Measurements from ENCODE around the gene CYP4Z1.
"Not testable (repeated sequence)": the region's sequence is repeated elsewhere in the genome, so short reads cannot be mapped to it uniquely, and the experiment has no call there.

Gene CYP4Z1

GRCh38 chr1:47067097-47067594 lies at the start of gene CYP4Z1:
Gene CYP4Z1 (plus strand): TSS chr1:47067231. CDS start chr1:47067491, 260 bp downstream.
- no peak for DNase-seq

GRCh38 chr1:47021070-47021469 lies 46.0 kb upstream of the CYP4Z1 start:
- DNase-seq, result no peak

DNA sequence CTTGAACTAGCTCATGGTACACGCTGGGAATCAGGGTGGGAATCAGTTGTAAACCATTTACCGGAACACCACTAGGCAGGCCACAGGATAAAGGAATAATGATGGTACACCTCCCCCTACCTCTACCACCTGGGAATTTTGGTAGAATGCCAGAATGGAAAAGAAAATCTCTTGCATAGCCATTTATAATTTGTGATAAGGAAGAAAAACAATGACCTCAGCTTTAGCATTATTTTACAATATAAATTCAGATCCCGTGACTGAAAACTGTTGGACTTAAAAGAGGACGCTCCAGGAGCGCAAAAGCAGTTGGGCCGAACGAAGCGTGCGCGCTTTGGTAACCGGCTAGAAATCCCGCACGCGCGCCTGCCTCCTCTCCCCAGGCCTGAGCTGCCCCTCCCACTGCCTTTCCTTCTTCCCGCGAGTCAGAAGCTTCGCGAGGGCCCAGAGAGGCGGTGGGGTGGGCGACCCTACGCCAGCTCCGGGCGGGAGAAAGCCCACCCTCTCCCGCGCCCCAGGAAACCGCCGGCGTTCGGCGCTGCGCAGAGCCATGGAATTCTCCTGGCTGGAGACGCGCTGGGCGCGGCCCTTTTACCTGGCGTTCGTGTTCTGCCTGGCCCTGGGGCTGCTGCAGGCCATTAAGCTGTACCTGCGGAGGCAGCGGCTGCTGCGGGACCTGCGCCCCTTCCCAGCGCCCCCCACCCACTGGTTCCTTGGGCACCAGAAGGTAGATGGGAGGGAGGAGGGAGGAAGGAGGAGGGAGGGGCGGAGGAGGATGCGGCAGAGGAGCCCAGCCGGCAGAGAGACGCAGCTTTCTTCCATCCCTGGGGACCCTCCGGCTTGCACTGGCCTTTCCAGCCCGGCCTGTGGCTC lies 43.5 kb upstream of the CYP4Z1 start, which contains the start of gene CYP4X1:
TSS of gene CYP4X1 (plus strand) at position 402 of the 873 bp plus-strand sequence. CDS start at position 551, 149 bp downstream.
- DNase-seq, result no peak

DNA sequence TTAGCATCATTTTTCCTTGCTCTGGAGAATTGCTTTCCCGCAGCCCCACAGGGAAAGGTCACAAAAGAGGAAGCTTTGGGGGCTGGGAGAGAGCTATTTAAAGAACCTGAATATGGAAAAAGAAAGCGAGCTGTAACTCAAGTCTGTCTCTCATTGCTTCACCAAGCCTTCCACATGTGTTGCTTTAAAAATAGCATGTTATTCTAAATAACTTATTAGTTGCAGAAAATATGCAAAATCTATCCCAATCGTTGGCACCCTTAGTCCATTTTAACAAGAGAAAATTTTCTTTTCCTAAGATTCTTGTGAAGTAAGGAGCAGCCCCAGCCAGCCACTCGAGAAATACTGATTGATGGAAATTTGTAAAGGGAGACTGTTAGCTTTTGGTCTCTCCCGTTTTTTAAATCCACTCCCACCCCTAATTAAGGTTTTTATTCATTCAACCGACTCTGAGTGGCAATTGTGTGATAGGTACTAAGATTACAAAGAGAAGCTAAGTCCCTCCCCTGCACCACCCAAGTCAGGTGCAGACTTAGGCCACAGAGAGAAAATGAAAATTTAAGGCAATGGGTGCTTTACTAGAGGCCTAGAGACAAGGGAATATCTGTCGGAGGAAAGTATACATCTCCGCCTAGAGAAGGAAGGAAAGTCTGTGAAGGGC lies 42.8 kb upstream of the CYP4Z1 start:
- DNase-seq, result no peak

GRCh38 chr1:47030170-47030805 lies 36.7 kb upstream of the CYP4Z1 start:
- DNase-seq, result no peak

DNA sequence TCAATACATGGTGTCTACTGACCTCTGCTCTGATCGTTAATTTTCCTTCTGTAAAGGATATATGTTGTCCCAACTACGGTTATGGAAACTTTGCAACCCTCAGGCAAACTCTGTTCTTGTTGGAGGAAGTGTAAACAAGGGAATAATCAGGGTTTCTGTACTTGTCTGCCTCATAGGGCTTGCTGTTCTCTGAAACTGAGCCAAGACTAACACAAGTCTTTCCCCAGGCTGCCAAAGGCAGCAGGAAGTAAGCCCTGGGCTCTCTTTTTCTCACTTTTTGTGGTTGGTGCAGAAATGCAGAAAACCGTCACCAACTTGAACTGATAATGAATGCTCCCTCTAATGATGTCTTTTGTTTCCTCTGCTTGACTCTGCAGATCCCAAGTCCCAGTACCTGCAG lies 36.0 kb upstream of the CYP4Z1 start:
- DNase-seq, result no peak

GRCh38 chr1:47031585-47031984 lies 35.4 kb upstream of the CYP4Z1 start:
- no peak for DNase-seq

DNA sequence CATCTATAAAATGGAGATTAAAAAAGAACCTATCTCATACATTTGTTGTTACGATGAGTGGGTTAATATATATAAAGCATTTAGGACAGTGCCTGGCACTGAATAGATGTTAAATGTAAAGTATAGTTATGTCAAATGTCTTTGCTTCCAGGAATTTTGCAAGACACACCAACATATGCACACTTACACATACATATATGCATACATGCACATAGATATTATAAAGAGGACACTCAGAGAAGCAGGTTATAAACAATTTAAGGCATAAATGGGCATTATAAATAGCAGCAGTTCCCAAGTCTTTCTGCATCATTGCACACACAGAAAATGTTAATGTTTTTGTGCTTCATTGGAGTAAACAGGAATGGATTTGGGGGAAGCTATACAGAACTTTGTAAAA lies 30.3 kb upstream of the CYP4Z1 start:
- no peak for DNase-seq

GRCh38 chr1:47059376-47059775 lies 7.7 kb upstream of the CYP4Z1 start:
- DNase-seq, result no peak

- DNase-seq, result not testable (repeated sequence)
Measured at GRCh38 chr1:47069080-47069479, 2.0 kb downstream of the CYP4Z1 start.

DNA sequence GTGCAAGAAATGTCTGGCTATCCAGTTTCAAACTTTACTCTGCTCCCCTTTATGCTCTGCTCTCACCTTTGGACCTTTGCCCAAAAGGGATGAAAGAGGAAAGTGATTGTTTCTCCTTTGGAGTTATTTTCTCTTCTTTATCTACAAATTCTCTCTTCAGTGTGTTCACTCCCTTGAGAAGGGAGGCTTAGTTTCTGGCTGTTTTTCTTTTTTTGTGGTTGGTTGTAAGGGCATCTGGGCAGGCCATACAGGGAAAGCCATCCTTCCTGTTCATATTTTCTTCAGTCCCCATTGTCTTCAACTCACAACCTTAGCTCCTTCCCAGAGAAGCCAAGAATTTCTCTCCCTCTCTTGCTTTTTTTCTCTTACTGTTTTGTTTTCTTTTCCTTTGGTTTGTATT lies 2.5 kb downstream of the CYP4Z1 start:
- not testable (repeated sequence) for DNase-seq

DNA sequence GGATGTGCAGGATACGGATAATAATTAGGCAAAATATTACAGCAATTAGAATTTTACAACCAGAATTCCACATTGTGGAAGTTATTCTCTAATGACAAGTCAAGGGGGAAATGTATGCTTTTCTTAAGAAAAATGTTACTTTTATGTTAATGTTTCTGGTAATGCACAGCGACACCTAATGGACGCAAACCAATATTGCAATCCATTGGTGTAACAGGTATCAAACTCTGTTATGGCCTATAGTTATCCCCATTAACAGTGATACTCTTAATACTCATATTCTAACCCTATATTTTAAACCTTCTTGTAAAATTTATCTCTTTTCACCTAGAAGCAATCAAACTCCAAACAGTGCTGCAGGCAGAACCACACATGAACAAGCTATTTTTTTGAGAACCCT lies 22.3 kb downstream of the CYP4Z1 start:
- DNase-seq, result not testable (repeated sequence)

DNA sequence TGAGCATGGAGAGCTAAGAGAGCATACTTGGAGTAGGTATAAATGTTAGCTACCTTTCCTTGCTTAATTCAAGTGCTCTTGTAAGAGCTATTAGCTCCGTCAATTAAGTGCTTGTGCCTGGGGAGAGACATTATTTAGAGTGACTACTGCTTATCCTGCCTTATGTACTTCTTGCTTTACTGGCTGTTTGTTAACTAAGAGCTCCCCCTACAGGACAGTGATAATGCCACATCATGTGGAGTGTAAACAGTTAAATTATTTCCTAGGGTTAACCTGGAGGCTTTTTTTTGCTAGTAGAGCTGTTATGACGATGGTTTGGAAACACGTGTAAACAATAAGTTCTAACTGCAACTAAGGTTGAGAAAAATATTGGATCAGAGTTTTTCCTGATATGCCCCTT lies 24.4 kb downstream of the CYP4Z1 start:
- DNase-seq, result not testable (repeated sequence)

DNA sequence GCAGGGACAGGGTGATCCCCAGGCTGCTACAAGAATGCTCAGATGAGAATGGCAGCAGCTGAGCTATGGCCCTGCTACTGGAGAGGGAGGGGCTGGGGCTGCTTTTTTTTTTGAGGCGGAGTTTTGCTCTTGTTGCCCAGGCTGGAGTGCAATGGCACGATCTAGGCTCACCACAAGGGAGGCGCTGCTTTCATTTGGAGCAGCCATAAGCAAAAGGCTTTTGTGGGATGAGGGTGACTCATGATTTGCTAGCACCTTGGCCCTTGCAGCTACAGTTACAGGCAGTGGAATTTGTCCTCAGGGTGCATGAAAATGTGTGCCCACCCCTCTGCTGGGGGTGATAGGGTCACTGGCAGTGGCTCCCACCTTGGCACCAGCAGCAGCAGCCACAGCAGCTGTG lies 37.8 kb downstream of the CYP4Z1 start:
- no peak for DNase-seq

DNA sequence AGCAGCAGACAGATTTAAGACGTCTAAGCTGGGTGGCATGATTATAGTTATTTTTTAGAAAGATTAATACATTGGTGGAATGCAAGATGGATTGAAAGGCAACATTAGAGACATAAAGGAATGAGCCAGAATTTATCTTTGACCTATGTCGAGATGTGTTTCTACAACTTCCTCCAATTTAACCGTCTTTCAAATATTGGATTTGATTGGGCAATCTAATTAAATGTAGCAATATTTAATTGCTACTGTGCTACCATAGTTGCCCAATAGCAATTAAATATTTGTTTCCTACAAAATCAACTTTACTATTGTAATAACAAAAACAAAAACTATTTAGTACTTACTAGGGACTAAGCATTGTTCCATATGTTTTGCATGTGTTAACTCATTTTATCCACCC lies 39.8 kb downstream of the CYP4Z1 start:
- no peak for DNase-seq

GRCh38 chr1:47107851-47108574 lies 41.0 kb downstream of the CYP4Z1 start:
- DNase-seq, result not testable (repeated sequence)

DNA sequence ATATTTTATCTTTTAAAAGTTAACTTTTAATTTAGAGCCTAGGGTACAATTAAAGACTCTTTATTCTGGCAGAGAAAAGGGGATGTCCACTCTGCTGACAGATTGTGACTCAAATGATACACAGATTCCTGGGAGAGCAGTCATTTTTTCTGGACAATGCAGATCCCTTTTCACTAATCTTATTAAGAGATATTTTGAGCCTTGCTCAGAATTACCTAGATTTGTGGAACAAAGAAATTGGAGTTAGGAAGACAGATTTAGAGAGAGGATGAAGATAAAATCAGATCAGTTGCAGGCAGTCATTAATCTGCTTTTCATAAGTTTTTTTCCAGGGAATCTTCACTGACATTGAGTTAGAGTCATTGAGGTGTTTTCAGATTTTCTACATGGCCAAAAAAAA lies 42.5 kb downstream of the CYP4Z1 start:
- DNase-seq, result not testable (repeated sequence)

- DNase-seq, result no peak
Measured at GRCh38 chr1:47113178-47113577, 46.1 kb downstream of the CYP4Z1 start.

GRCh38 chr1:47121039-47121438 lies 54.0 kb downstream of the CYP4Z1 start:
- not testable (repeated sequence) for DNase-seq

DNA sequence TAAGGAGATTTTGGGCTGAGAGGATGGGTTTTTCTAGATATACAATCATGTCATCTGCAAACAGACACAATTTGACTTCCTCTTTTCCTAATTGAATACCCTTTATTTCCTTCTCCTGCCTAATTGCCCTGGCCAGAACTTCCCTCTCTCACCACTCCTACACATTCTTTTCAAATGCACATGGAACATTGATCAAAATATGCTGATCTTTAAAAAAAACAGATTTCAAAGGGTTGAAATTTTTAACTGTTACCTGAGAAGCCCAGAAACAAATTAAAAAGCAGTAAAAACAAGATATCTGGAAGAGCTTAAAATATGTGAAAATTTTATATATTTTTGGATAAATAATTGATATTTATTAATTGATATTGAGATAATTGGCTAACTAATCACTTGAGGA lies 57.8 kb downstream of the CYP4Z1 start:
- DNase-seq, result not testable (repeated sequence)

DNA sequence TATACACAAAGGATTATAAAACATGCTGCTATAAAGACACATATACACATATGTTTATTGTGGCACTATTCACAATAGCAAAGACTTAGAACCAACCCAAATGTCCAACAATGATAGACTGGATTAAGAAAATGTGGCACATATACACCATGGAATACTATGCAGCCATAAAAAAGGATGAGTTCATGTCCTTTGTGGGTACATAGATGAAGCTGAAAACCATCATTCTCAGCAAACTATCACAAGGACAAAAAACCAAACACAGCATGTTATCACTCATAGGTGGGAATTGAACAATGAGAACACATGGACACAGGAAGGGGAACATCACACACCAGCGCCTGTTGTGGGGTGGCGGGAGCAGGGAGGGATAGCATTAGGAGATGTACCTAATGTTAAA lies 60.0 kb downstream of the CYP4Z1 start:
- not testable (repeated sequence) for DNase-seq

GRCh38 chr1:47128221-47128620 lies 61.2 kb downstream of the CYP4Z1 start:
- DNase-seq, result no peak

- not testable (repeated sequence) for DNase-seq
Measured at GRCh38 chr1:47128854-47129253, 61.8 kb downstream of the CYP4Z1 start.

Measured in NCI-H1092 treated with DMSO at 0.1 percent for 48 hours (cell line).